PFSK-1 (cell line): ENCODE data around the gene PHF12.

Source experiments
- FOXP2 ChIP-seq: optimal IDR thresholded peaks from 2 replicates; pipeline ENCODE3; 2011; ENCODE audit warnings: borderline replicate concordance, control low read depth, inconsistent platforms; ENCODE audit not compliant: insufficient read depth; ENCODE audit errors: extremely low read length, extremely low read depth
- POLR2AphosphoS5 ChIP-seq: IDR thresholded peaks from 2 replicates; pipeline ENCODE4 v1.6.1; 2012; ENCODE audit warnings: low read depth, mild to moderate bottlenecking, control low read depth, low read length, moderate library complexity
- SIN3A ChIP-seq: IDR thresholded peaks from 2 replicates; pipeline ENCODE4 v1.6.1; 2012; ENCODE audit warnings: mild to moderate bottlenecking, low read length, moderate library complexity, borderline replicate concordance; ENCODE audit not compliant: insufficient read depth
- TAF1 ChIP-seq: IDR thresholded peaks from 2 replicates; pipeline ENCODE4 v1.6.1; 2012; ENCODE audit warnings: low read length, control low read depth, borderline replicate concordance; ENCODE audit not compliant: insufficient read depth
- TF ChIP-seq, protein P1 (sequence below), 2 experiments: IDR thresholded peaks; 2 replicates each; pipeline versions ENCODE4 v1.6.1 to v1.8.0; 2011 to 2012; ENCODE audit warnings: low read depth in 2 of 2, low read length in 2 of 2, control low read depth in 1 of 2, inconsistent platforms in 1 of 2, mild to moderate bottlenecking in 1 of 2, moderate library complexity in 1 of 2; ENCODE audit not compliant: insufficient read depth in 1 of 2

The PHF12 gene

DNA sequence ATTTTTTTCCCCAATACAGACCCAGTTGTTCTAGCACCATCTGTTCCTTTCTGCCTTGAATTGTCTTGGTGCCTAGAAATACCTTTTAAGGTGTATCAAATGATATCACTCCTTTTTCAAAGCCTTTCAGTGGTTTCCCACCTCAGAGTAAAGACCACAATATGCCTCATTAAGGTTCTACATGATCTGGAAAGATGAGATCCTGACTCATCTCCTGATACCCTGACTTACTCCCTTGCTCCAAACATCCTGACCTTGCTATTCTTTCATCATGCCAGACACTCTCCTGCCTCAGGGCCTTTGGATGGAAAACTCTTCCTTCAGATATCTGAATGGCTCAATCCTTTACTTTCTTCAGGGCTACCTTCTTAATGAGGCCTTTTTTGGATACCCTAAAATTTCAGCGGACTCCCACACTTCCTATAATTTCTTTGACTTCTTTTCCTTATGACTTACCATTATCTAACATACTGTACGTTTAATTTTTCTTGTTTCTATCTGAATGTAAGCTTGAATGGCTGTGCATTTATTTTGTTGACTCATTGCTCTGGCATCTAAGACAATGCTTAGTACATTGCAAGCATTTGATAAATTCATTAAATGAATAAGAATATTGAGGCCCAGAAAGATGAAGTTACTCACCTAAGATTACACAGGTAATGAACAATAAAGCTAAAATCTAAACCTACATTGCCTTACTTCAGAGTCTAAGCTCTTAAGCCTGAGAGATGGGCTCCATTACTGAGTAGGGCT lies 73.0 kb downstream of the PHF12 start:
- TF ChIP-seq, protein P1, sequence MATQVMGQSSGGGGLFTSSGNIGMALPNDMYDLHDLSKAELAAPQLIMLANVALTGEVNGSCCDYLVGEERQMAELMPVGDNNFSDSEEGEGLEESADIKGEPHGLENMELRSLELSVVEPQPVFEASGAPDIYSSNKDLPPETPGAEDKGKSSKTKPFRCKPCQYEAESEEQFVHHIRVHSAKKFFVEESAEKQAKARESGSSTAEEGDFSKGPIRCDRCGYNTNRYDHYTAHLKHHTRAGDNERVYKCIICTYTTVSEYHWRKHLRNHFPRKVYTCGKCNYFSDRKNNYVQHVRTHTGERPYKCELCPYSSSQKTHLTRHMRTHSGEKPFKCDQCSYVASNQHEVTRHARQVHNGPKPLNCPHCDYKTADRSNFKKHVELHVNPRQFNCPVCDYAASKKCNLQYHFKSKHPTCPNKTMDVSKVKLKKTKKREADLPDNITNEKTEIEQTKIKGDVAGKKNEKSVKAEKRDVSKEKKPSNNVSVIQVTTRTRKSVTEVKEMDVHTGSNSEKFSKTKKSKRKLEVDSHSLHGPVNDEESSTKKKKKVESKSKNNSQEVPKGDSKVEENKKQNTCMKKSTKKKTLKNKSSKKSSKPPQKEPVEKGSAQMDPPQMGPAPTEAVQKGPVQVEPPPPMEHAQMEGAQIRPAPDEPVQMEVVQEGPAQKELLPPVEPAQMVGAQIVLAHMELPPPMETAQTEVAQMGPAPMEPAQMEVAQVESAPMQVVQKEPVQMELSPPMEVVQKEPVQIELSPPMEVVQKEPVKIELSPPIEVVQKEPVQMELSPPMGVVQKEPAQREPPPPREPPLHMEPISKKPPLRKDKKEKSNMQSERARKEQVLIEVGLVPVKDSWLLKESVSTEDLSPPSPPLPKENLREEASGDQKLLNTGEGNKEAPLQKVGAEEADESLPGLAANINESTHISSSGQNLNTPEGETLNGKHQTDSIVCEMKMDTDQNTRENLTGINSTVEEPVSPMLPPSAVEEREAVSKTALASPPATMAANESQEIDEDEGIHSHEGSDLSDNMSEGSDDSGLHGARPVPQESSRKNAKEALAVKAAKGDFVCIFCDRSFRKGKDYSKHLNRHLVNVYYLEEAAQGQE (IDR thresholded peaks at IDR 0.05; ENCODE audit: insufficient read depth in 1 of 2, low read depth in 2 of 2, low read length in 2 of 2) = no peak
- TF ChIP-seq POLR2AphosphoS5 = no peak
- TF ChIP-seq SIN3A = no peak
- TF ChIP-seq TAF1 = no peak
- TF ChIP-seq FOXP2 = no peak

DNA sequence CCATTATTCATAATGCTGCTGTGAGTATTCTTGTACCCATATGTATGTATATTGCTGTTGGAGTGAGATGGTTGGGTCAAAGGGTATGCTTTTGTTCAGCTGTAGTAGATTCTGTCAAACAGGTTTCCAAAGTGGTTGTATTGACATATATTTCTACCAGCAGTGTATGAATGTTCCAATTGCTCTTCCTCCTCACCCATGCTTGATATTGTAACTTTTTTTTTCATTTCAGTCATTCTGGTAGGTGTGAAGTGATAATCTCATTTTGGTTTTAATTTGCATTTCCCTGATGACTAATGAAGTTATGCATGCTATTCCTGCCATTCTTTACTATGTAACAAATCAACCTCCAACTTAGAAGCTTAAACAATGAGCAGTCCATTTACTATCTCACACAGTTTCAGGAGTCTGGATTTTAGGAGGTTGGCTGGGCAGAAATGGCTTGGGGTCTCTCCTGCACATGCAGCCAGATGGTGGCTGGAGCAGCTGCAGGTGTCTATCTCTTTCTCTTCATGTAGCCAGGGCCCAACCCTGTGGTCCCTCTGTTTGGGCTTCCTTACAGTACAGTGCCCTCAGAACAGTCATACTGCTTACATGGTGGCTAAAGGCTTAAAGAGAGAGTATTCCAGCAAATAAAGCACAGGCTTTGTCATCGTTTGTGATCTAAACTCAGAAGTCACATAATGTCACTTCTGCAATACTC lies 75.3 kb downstream of the PHF12 start:
- TF ChIP-seq SIN3A = no peak
- TF ChIP-seq FOXP2 = no peak
- no peak for TF ChIP-seq TAF1
- TF ChIP-seq POLR2AphosphoS5 = no peak
- TF ChIP-seq, protein P1 (IDR thresholded peaks at IDR 0.05; ENCODE audit: insufficient read depth in 1 of 2, low read depth in 2 of 2, low read length in 2 of 2) = no peak

DNA sequence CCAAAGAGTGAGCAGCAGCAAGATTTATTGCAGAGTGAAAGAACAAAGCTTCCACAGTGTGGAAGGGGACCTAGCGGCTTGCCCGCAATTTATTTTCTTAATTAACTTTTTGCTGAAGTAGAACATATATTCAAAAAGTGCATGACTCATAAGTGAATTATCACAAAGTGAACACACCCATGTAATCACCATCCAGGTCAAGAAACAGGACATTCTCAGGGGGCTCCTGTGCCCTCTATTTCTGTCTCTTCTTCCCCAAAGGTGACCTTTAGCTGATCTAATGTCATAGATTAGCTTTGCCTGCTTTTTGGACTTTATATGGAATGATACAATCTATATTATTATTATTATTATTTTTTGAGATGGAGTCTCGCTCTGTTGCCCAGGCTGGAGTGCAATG lies 76.6 kb downstream of the PHF12 start:
- TF ChIP-seq POLR2AphosphoS5 (no peak), SIN3A (no peak), FOXP2 (no peak), TAF1 (no peak)
- TF ChIP-seq, protein P1 (IDR thresholded peaks at IDR 0.05; ENCODE audit: insufficient read depth in 1 of 2, low read depth in 2 of 2, low read length in 2 of 2) = no peak

DNA sequence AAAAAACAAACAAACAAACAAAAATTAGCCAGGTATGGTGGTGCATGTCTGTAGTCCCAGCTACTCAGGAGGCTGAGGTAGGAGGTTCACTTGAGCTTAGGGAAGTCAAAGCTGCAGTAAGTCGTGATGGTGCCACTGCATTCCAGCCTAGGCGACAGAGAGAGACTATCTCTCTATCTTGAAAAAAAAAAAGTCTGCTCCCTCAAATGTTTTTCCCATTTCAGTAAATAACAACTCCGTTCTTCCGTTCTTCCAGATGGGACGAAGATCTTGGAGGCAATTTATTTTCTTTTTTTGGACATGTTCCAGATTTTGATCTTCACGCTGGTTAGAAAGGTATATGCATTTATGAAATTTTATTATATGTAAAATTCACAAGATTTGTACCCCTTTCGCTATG lies 77.5 kb downstream of the PHF12 start:
- TF ChIP-seq SIN3A = no peak
- no peak for TF ChIP-seq POLR2AphosphoS5
- no peak for TF ChIP-seq FOXP2
- TF ChIP-seq TAF1 = no peak
- TF ChIP-seq, protein P1 (IDR thresholded peaks at IDR 0.05; ENCODE audit: insufficient read depth in 1 of 2, low read depth in 2 of 2, low read length in 2 of 2) = no peak
